Spleen (tissue), 11 donors: Measurements from ENCODE around the gene NPIPB8. TPM values are rescaled to one million over a fixed set of nuclear protein-coding genes. Genes with fewer than 3 reads are reported as not detected.
"Not testable (repeated sequence)": the region's sequence is repeated elsewhere in the genome, so short reads cannot be mapped to it uniquely, and the experiment has no call there.

Experiments used
- DNase-seq: peaks from one replicate; pipeline ENCODE4 v3.0.0-alpha.2; 2020
- H3K27ac ChIP-seq, 8 donors: fragments of 200-600 bp; sonication (generic) in 7 of 8; 1 replicate in 4 of 8; 2 replicates in 4 of 8; pipeline versions ENCODE4 v1.5.0 to v1.8.0; 2016 to 2021; ENCODE audit warnings: inconsistent platforms in 4 of 8, mild to moderate bottlenecking in 4 of 8, moderate library complexity in 1 of 8
- H3K27me3 ChIP-seq, 7 donors: fragments of 200-600 bp; sonication (generic) in 6 of 7; replicated peaks in 1 of 7; 1 replicate in 4 of 7; 2 replicates in 3 of 7; pipeline versions ENCODE4 v1.5.0 to v1.8.0; 2016 to 2021; ENCODE audit warnings: inconsistent platforms in 3 of 7, mild to moderate bottlenecking in 1 of 7
- H3K36me3 ChIP-seq, 6 donors: fragments of 200-600 bp; sonication (generic) in 5 of 6; 1 replicate in 4 of 6; 2 replicates in 2 of 6; pipeline versions ENCODE4 v1.5.0 to v1.8.0; 2016 to 2021; ENCODE audit warnings: inconsistent platforms in 2 of 6
- H3K4me1 ChIP-seq, 6 donors: fragments of 200-600 bp; sonication (generic) in 5 of 6; 1 replicate in 3 of 6; 2 replicates in 3 of 6; pipeline versions ENCODE4 v1.5.0 to v1.8.0; 2016 to 2021; ENCODE audit warnings: inconsistent platforms in 3 of 6
- H3K4me3 ChIP-seq, 8 donors: fragments of 200-600 bp; sonication (generic) in 7 of 8; 1 replicate in 4 of 8; 2 replicates in 4 of 8; pipeline versions ENCODE4 v1.5.0 to v1.8.0; 2016 to 2021; ENCODE audit warnings: inconsistent platforms in 4 of 8, mild to moderate bottlenecking in 4 of 8, moderate library complexity in 2 of 8
- H3K9me3 ChIP-seq, 8 donors: fragments of 200-600 bp; sonication (generic) in 7 of 8; 1 replicate in 4 of 8; 2 replicates in 4 of 8; pipeline versions ENCODE4 v1.5.0 to v1.8.0; 2016 to 2021; ENCODE audit warnings: inconsistent platforms in 4 of 8
- POLR2A ChIP-seq, 3 donors: fragments of 450-650 bp; IDR thresholded peaks; one replicate each; pipeline ENCODE4 v1.5.1; 2017; ENCODE audit warnings: antibody characterized with exemption in 3 of 3, mild to moderate bottlenecking in 1 of 3
- POLR2AphosphoS5 ChIP-seq, 3 donors: sonication (generic); formaldehyde crosslinking; IDR thresholded peaks; one replicate each; pipeline ENCODE4 v1.5.1; 2017; ENCODE audit warnings: antibody characterized with exemption in 3 of 3
- WGBS, 5 donors: extraction: QIAGEN DNeasy Blood & Tissue Kit in 3 of 5; methylation state at CpG; one replicate each; pipeline versions ENCODE4 v1.1.5 to v1.1.7; 2013 to 2018; 5-methylcytosine and 5-hydroxymethylcytosine counted together
- intact Hi-C: fragments of 100-400 bp; cut with DNase I; formaldehyde crosslinking; loops from one replicate; pipeline ENCODE4 v1.15.0; 2023; ENCODE audit warnings: low total_unique reads
- polyA plus RNA-seq, 3 donors: library from polyadenylated mRNA; stranded (reverse); fragments of 200-250 nt; gene quantifications; one replicate each; pipeline ENCODE4 v1.2.1, GENCODE V29; 2013
- total RNA-seq, 7 donors: library from RNA; depleted of rRNA in 3 of 7; stranded (reverse); fragments of >200 nt in 3 of 7; fragmentation: NEBNext Ultra II Directional in 4 of 7; extraction: Animal tissue kit (Norgen Biotek cat#: 25700) in 4 of 7; gene quantifications; one replicate each; pipeline versions ENCODE4 v1.1.0 to v1.2.1, GENCODE V29; 2016 to 2021
- TF ChIP-seq, protein P1 (sequence below), 11 experiments: fragments of 200-600 bp in 7 of 11; fragments of 450-650 bp in 4 of 11; sonication (generic) in 4 of 11; IDR thresholded peaks in 8 of 11; conservative IDR thresholded peaks in 3 of 11; 1 replicate in 7 of 11; 2 replicates in 4 of 11; pipeline versions ENCODE4 v1.4.0 to v1.8.0; 2016 to 2021; ENCODE audit warnings: antibody characterized with exemption in 11 of 11, inconsistent platforms in 4 of 11, mild to moderate bottlenecking in 1 of 11
- donor health status: healthy with polysubstance abuse.
- donor health status: DM: no; HTN: no; CAD: no; lungs with moderate emphysema.
- donor health status: DM: no; HTN: no; CAD: no.
- donor health status: Bipolar disorder and iron deficiency.
- donor health status: healthy.
- donor health status: DM: no; HTN: no; CAD: no.
- donor health status: DM: yes; HTN: yes; CAD: no.

Gene NPIPB8
- total and polyA plus RNA-seq, 10 donors: 0.32 to 2.4 (median 0.82) TPM; not detected in 4

DNA sequence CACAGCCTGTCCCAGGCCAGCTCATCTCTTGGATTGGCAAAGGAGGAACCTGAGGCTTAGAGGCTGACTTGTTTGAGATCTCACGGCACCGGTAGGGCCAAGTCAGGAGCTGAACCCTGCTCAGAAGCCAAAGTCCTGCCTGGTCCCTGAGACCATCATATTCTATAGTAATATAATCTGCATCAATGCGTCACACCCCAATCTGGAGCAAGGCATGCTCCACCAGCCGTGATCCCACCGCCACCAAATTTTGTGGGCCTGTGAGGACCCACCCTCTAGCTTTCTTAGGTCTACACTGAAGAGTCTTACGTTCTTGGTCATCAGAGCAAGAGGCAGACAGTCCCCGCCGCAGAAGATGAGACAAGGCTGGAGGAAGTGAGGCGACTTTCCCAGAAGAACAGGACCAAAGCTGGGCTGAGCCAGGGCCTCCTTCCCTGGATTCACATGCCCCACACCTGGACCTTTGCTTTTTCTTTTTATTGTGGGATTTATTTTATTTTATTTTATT is 30.7 kb upstream of the NPIPB8 start:
- peak; percentile 65 for DNase-seq
- WGBS, 5 donors: 93 to 96% (median 96%) methylated on average over 9 of the region's 9 CpGs
- no peaks in the 10 kb centered on the region for H3K9me3 ChIP-seq
- peaks cover 0 to 36% (median 22%) of the 10 kb centered on the region in 6 donors for H3K4me1 ChIP-seq
- H3K4me3 ChIP-seq: no peak overlapping the region
- intact Hi-C loops: no loop called here
- H3K27ac ChIP-seq: no peak overlapping the region
- no peak for TF ChIP-seq POLR2AphosphoS5 (IDR thresholded peaks at IDR 0.05)
- TF ChIP-seq POLR2A (IDR thresholded peaks at IDR 0.05): no peak
- TF ChIP-seq, protein P1, sequence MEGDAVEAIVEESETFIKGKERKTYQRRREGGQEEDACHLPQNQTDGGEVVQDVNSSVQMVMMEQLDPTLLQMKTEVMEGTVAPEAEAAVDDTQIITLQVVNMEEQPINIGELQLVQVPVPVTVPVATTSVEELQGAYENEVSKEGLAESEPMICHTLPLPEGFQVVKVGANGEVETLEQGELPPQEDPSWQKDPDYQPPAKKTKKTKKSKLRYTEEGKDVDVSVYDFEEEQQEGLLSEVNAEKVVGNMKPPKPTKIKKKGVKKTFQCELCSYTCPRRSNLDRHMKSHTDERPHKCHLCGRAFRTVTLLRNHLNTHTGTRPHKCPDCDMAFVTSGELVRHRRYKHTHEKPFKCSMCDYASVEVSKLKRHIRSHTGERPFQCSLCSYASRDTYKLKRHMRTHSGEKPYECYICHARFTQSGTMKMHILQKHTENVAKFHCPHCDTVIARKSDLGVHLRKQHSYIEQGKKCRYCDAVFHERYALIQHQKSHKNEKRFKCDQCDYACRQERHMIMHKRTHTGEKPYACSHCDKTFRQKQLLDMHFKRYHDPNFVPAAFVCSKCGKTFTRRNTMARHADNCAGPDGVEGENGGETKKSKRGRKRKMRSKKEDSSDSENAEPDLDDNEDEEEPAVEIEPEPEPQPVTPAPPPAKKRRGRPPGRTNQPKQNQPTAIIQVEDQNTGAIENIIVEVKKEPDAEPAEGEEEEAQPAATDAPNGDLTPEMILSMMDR (IDR thresholded peaks at IDR 0.05 in 8 of 11, conservative IDR thresholded peaks at IDR 0.05 in 3 of 11): no peak
- peaks cover 0 to 52% (median 2%) of the 10 kb centered on the region in 6 donors for H3K36me3 ChIP-seq
- no peaks in the 10 kb centered on the region for H3K27me3 ChIP-seq

DNA sequence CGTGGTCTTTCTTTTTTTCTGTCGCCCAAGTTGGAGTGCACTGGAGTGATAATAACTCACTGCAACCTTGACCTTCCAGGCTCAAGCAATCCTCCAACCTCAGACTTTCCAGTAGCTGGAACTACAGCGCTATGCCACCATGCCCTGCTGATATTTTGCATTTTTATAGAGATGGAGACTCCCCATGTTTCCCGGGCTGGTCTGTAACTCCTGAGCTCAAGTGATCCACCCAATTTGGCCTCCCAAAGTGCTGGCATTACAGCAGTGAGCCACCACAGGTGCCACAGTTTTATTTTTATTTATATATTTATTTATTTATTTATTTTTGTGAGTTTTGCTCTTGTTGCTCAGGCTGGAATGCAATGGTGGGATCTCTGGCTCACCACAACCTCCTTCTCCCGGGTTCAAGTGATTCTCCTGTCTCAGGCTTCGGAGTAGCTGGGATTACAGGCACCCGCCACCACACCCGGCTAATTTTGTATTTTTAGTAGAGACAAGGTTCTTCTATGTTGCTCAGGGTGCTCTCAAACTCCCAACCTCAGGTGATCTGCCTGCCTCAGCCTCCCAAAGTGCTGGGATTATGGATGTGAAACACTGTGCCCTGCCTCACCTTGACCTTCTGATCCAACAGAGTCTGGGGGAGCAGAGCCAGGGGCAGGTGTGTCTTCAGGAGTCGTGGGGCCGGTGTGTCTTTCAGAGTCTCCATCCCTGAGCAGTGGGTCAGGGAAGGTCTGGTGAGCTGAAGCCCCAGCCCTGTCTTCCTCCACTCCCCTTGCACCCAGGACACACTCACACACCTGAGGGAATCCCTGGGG is 30.0 kb upstream of the NPIPB8 start:
- intact Hi-C loops, H3K9me3 ChIP-seq, H3K27me3 ChIP-seq, DNase-seq: not testable (repeated sequence)
- WGBS, 5 donors: 92 to 98% (median 94%) methylated on average over 10 of the region's 10 CpGs
- Histone ChIP-seq H3K4me1 (peaks cover 0 to 36% (median 20%) of the 10 kb centered on the region in 6 donors), H3K27ac (peak overlapping the region in 1 of 8 donors; percentile 85), H3K36me3 (peaks cover 0 to 52% (median 2%) of the 10 kb centered on the region in 6 donors), H3K4me3 (peak overlapping the region in 1 of 8 donors; percentile 62)

DNA sequence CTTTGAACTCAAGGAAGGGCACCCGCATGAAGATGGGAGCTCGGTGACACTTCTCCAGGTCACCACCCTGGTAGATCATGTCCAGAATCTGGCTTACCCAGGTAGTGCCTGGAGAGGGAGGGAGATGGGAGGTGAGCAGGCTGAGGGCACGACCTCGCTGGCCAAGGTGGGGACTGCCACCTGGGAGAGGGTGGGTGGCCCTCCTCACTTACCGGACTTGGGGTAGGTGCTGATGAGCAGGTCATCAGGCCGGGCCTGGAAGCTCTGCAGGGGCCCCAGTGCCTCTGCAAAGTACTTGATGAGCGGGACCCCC is 29.4 kb upstream of the NPIPB8 start:
- Histone ChIP-seq H3K27ac (peak overlapping the region in 1 of 8 donors; percentile 85), H3K36me3 (peaks cover 0 to 50% (median 2%) of the 10 kb centered on the region in 6 donors), H3K4me1 (peaks cover 0 to 36% (median 20%) of the 10 kb centered on the region in 6 donors), H3K4me3 (peak overlapping the region in 1 of 8 donors; percentile 62)
- H3K27me3 ChIP-seq, H3K9me3 ChIP-seq, intact Hi-C loops: not testable (repeated sequence)
- WGBS, 5 donors: 84 to 96% (median 91%) methylated on average over 5 to 6 of the region's 7 CpGs
- peak; percentile 74 for DNase-seq

DNA sequence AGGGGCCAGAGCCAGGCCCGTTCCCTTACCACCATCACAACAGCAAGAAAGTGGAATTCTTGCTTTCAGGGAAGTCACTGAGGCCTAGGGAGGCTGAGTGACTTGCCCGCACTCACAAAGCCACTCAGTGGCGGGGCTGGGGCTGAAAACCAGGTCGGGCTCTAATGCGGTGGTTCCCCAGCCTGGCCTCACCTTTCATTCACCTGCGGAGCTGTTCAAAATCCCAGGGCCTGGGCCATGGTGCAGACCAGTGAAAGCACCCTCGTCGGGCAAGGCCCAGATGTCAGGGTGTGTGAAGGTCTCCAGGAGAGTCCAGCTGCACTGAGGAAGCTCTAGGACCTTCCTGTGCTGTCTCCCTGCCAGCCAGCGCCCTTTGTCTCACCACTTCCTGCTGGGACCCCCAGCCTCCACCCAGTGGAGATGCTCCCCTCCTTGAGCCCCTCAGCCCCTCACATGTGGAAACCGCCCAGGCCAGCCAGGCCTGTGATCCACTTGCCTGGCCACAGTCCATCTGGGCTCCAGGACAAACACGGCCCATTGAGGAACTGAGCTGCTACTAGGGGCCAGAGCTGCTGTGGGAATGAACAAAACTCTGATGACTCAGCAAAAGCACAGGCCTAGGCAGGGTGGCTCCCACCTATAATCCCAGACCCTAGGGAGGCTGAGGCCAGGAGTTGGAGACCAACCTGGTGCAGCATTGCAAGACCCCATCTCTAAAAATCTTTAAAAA is 28.8 kb upstream of the NPIPB8 start:
- Histone ChIP-seq H3K36me3 (peaks cover 0 to 45% (median 2%) of the 10 kb centered on the region in 6 donors), H3K4me3 (peak overlapping the region in 6 of 8 donors; percentile 29 to 62 (median 41)), H3K4me1 (peaks cover 0 to 36% (median 20%) of the 10 kb centered on the region in 6 donors), H3K27ac (peak overlapping the region in 7 of 8 donors; percentile 43 to 85 (median 76))
- H3K27me3 ChIP-seq, H3K9me3 ChIP-seq, intact Hi-C loops: not testable (repeated sequence)
- TF ChIP-seq POLR2AphosphoS5 (IDR thresholded peaks at IDR 0.05): peak in 2 of 3 donors; percentile 15 to 16
- 66 to 84% (median 76%) methylated on average over 8 to 10 of the region's 11 CpGs for WGBS, 5 donors
- DNase-seq: peak; percentile 85

DNA sequence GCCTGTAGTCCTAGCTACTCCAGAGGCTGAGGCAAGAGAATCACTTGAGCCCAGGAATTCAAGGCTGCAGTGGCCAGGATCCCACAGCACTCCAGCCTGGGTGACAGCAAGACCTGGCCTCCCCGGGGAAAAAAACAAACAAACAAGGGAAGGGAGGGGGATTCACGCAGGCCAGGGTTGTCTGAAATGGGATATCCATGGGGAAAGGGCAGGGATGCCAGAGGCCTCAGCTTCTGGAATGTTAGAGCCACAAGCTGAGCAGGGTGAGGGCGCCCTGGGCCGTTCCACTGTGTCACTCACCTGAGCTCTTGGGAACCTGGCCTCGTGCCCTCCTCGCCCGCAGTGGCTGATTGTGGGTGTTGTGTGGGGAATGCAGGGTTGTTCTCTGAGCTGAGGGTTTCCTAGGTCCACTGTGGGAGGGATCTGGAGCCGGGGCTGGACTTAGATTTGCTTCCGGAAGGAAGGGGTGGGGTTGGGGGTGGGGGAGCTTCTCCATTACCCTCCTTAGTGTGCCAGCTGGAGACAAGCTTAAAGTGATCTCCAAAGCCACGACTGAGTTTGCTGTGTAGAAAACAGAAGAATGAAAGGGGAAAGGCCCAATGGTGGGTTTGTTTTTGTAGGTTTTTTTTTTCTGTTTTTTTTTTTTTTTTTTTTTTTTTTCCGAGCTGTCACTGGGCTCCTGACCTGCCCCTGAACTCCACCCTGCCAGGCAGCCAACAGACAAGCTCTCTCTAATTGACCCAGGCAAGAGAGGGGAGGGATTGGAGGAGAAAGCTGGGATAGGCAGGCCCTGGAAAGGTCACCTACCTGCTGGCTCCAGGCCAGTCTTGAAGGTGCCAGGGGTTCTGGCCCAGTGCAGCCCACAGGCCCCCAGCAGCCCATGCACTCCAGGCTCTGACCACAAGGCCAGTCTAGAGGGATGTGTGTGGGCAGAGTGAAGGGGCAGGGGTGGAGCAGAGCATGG is 28.0 kb upstream of the NPIPB8 start, which contains the start of gene SULT1A1:
TSS of gene SULT1A1 (minus strand) at position 414 of the 964 bp plus-strand sequence. CDS start 1,189 bp downstream, outside the sequence.
- peak within 1 kb of the TSS in 7 of 8 donors; percentile 43 to 85 (median 76) for H3K27ac ChIP-seq
- TF ChIP-seq POLR2A (IDR thresholded peaks at IDR 0.05) (no peak), POLR2AphosphoS5 (IDR thresholded peaks at IDR 0.05) (peak in 1 of 3 donors; percentile 28)
- TF ChIP-seq, protein P1 (IDR thresholded peaks at IDR 0.05 in 8 of 11, conservative IDR thresholded peaks at IDR 0.05 in 3 of 11): no peak
- H3K27me3 ChIP-seq: no peaks in the 10 kb centered on the region
- peaks cover 0 to 36% (median 2%) of the 10 kb centered on the region in 6 donors for H3K36me3 ChIP-seq
- no peaks in the 10 kb centered on the region for H3K9me3 ChIP-seq
- 39 to 47% (median 44%) methylated on average over 10 to 11 of the region's 11 CpGs for WGBS, 5 donors
- DNase-seq: peak; percentile 90
- peaks cover 0 to 36% (median 20%) of the 10 kb centered on the region in 6 donors for H3K4me1 ChIP-seq
- intact Hi-C loops: no loop called here
- peak within 1 kb of the TSS in 6 of 8 donors; percentile 29 to 62 (median 41) for H3K4me3 ChIP-seq
